Hematopoietic multipotent progenitor cell treated with erythropoietin and hydrocortisone succinate and interleukin-3 and kit ligand, for 8 days (in vitro differentiated cells): ENCODE results near the gene PPP1R11.
"Not testable (repeated sequence)": the region's sequence is repeated elsewhere in the genome, so short reads cannot be mapped to it uniquely, and the experiment has no call there.

ENCODE experiments used
- DNase-seq: peaks from one replicate; pipeline ENCODE4 v3.0.0-alpha.2; 2015

PPP1R11 gene

GRCh38 chr6:30100154-30100553 lies 33.2 kb downstream of the PPP1R11 start:
- no peak for DNase-seq

DNA sequence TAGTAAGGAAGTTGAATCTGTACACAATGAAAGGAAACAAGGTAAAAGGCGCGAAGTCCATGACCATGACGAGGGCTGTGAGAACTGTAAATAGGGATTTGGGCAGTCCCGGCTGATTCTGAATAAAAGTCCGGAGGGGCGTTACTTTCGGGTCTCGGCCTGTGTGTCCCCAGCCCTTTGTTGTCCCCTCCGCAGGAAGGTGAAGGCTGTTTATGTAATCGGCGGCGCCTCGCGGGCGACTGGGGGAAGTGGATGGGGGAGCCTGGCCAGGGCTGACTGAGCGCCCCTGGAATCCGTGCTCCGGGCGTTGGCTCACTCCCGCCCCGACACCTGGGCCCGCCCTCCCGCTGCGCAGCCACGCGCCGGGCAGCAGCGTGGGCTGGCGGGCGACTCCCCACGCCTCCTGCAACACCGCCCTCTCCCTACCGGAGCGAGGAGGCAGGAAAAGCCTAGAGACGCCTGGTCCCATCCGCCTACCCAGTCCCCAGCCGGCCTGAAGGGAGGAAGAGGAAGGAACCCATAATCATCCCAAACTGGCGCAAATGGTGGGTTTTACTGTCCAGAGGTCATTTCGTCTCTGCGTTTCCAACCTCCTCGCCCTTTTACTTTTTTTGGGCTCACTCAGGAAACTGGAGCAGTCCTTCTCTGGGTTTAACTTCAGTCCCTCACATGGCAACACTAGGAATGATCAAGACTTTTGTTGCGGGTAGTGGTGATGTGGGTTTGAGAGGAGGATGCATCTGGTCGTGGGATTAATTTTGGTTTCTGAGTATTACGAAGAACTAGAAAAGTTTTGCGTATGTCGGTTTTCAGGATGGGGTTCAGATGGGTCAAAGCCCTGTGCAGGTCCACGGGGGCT lies 33.8 kb downstream of the PPP1R11 start:
- DNase-seq, result no peak

GRCh38 chr6:30101444-30102413 lies 34.7 kb downstream of the PPP1R11 start:
- DNase-seq, result peak; percentile 75

DNA sequence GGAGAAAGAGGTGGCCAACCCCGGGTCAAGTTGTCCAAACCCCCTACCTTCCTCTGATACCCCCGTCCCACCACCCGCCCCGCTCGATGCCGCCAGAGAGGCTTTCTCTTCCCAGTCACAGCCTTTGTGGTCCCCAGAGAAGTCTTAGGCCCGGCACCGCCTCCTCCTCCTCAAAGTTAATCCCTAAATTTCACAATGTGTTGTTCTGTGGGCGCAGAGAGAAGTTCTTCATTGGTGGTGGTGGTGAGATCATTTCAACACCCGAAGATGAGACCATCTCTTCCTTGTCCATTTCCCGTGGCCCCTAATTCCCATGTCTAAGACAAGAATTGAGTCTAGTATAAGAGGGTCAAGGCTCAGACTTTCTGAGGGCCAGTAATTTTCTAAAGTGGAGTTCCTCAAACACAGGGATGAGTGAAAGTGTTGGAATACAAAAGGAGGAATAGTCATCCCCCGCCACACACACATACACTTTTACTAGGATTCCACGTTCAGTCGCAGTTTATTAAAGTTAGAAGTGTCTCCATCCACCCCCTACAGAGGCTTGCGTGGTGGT lies 35.5 kb downstream of the PPP1R11 start:
- no peak for DNase-seq

DNA sequence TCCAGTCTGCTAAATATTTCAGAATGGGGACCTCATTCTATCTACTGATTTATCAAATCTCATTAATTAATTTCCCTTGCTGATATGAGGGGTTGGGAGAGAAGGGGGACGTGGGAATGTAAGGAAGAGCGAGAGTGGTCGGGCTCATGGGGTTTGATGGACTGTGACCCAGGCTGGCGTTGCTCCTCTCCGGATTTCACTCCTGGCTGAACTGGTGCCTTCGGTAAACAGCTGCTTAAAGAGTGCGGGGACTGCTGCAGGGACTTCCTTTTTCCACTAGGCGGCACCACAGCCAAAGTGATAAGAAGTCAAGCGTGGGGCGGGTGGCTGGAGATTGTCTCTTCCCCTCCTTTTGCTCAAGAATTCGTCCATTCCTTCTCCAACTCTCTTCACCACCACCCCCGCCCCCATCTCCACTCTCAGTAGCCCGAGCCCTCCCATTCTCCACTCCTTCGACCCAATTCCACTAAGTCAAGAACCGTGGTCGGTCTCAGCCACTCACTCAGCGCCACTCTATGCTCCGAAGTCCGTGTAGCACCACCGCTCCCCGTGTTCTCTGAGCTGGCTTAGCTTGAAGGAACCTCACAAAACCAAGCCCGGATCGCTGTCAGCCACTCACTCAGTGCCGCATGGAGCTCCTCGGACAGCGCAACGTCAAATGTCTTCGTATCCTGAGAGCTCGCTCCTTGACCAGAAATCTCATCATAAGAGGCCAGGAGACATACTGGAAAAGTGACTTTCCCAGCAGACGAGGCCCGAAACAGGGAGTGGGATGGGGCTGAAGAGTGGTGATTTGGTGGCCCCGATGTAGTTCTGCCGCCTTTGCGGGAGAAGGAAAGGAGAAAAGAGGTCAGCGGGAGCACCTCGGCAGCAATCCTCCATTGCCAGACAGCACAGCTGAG lies 36.2 kb downstream of the PPP1R11 start:
- DNase-seq, result peak; percentile 93

- DNase-seq, result no peak
Measured at GRCh38 chr6:30103872-30104179, 36.8 kb downstream of the PPP1R11 start.

DNA sequence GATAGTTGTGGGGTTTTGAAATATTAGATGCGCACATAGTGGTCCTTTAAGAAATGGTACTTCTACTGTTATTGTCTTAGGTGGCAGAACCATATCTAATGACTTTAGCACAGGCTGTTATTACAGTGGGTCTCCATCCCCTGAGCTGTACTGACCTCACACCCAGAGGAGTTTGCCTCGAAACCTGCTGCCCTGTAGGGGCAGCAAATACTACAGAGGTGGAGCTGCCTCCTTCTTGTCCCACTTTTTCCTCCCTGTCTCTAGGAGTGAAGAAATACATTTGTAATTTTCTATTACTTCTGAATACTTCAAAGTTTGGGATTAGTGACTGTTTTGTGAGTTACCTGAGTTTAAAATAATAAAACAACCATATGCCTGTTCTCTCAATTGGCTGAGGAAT lies 37.7 kb downstream of the PPP1R11 start:
- no peak for DNase-seq

DNA sequence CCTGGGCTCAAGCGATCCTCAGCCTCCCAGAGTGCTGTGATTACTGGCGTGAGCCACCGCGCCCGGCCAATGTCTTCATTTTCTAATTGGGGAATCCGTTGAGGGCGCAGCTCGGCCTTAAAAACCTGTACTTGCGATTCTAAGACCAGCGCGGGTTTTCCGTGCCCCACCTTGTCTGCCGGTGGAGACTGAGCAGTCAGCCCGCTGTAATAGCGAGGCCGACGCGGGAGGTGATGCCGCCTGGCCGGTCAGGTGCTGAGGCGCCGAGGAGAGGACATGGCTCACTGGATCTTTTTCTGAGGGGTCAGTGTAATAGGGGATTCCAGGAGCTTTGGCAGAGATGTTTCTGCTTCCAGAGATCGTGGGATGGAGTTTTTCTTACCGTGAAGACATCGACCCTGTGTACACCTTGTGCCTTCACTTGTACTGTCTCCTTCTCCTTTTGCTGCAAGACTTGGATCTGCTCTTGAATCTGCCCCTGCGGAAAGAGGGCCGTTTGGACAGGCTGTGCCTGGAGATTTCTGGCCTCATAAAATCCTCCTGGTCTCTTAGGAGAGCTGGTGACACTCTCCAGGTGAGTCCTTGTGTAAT lies 44.4 kb downstream of the PPP1R11 start:
- DNase-seq, result no peak

GRCh38 chr6:30112402-30112994 lies 45.5 kb downstream of the PPP1R11 start:
- DNase-seq, result no peak

GRCh38 chr6:30113003-30113759 lies 46.2 kb downstream of the PPP1R11 start, which contains the start of gene TRIM31:
Gene TRIM31 (minus strand): TSS chr6:30113090. CDS start chr6:30112805, 285 bp downstream.
- DNase-seq, result no peak

GRCh38 chr6:30113841-30114240 lies 46.8 kb downstream of the PPP1R11 start:
- no peak for DNase-seq

DNA sequence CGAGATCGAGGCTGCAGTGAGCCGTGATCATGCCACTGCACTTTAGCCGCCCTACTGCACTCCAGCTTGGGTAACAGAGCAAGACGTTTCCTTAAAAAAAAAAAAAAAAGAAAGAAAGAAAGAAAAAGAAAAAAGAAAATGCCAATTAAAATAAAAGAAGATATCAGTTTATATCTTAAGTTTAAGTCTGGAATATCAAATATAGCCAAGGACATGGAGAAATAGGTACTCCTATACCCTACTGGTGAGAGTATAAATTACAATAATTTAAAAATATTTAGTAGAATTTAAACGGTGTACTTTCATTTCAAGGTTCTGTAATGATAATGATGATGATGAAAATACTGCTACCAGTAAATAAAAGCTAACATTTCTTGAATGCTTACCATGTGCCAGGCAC lies 49.7 kb downstream of the PPP1R11 start:
- no peak for DNase-seq

- not testable (repeated sequence) for DNase-seq
Measured at GRCh38 chr6:30118691-30119090, 51.7 kb downstream of the PPP1R11 start.
